Right lobe of liver (tissue), 6 donors: Measurements from ENCODE around the gene CAV1. TPM values are rescaled to one million over a fixed set of nuclear protein-coding genes. Genes with fewer than 3 reads are reported as not detected.

Experiments used
- ATAC-seq, 4 donors: fragments of 200-7000 bp; cut with Tn5 transposase; one replicate each; pipeline ENCODE4 v1.9.1; 2020; ENCODE audit warnings: mild to moderate bottlenecking in 4 of 4, moderate library complexity in 4 of 4
- DNase-seq, 3 donors: peaks; one replicate each; pipeline ENCODE4 v3.0.0-alpha.2; 2020
- H3K27ac ChIP-seq, 3 donors: fragments of 200-600 bp; one replicate each; pipeline ENCODE4 v1.8.0; 2022
- H3K27me3 ChIP-seq, 2 donors: fragments of 200-600 bp; one replicate each; pipeline ENCODE4 v1.8.0; 2022
- H3K36me3 ChIP-seq, 4 donors: fragments of 200-600 bp; sonication (generic) in 1 of 4; one replicate each; pipeline versions ENCODE4 v1.5.1 to v1.8.0; 2017 to 2022; ENCODE audit warnings: control low read depth in 1 of 4
- H3K4me1 ChIP-seq, 4 donors: fragments of 200-600 bp; sonication (generic) in 1 of 4; one replicate each; pipeline versions ENCODE4 v1.5.1 to v1.8.0; 2017 to 2022; ENCODE audit warnings: control low read depth in 1 of 4
- H3K4me3 ChIP-seq, 3 donors: fragments of 200-600 bp; one replicate each; pipeline ENCODE4 v1.8.0; 2022
- H3K9me3 ChIP-seq, 4 donors: fragments of 200-600 bp; sonication (generic) in 1 of 4; one replicate each; pipeline versions ENCODE4 v1.5.1 to v1.8.0; 2017 to 2022; ENCODE audit warnings: control low read depth in 1 of 4
- CTCF ChIP-seq, 4 donors: fragments of 200-600 bp in 3 of 4; fragments of 450-650 bp in 1 of 4; IDR thresholded peaks; one replicate each; pipeline versions ENCODE4 v1.5.1 to v1.8.0; 2016 to 2022; ENCODE audit warnings: antibody characterized with exemption in 4 of 4, mild to moderate bottlenecking in 2 of 4
- POLR2A ChIP-seq: fragments of 450-650 bp; IDR thresholded peaks from one replicate; pipeline ENCODE4 v1.6.1; 2017; ENCODE audit warnings: antibody characterized with exemption, mild to moderate bottlenecking
- whole genome bisulfite sequencing: methylation state at CpG from one replicate; pipeline ENCODE4 v1.1.6; 2018; ENCODE audit warnings: low coverage, low lambda C conversion rate; ENCODE audit not compliant: insufficient coverage; ENCODE audit errors: missing lambda C conversion rate; 5-methylcytosine and 5-hydroxymethylcytosine counted together
- intact Hi-C, 2 donors: fragments of 100-400 bp; cut with DNase I; formaldehyde crosslinking; loops; one replicate each; pipeline versions ENCODE4 v1.11.2 to v1.14.1; 2022
- total RNA-seq, 6 experiments: library from RNA; depleted of rRNA in 2 of 6; stranded (reverse); fragments of >200 nt in 2 of 6; fragmentation: NEBNext Ultra II Directional in 3 of 6; extraction: Animal tissue kit (Norgen Biotek cat#: 25700) in 3 of 6; gene quantifications; one replicate each; pipeline versions ENCODE4 v1.1.0 to v1.2.4, GENCODE V29; 2016 to 2023
- donor health status: DM: no; HTN: yes; CAD: no.
- donor health status: DM: no; HTN: no; CAD: no.
- donor health status: DM: no; HTN: no; CAD: no.
- donor health status: DM: no; HTN: yes; CAD: no.
- donor health status: DM: no; HTN: yes; CAD: no.

CAV1 gene
- total RNA-seq, 6 experiments from 2014 or later, result 3.8 to 19.8 (median 9.0) TPM

- WGBS, result 12% methylated on average over 9 of the region's 9 CpGs
- Histone ChIP-seq H3K27ac (no peak overlapping the region), H3K4me1 (peaks cover 0 to 12% (median 0%) of the 10 kb centered on the region in 4 donors), H3K4me3 (peak overlapping the region in 2 of 3 donors; percentile 25 to 41), H3K27me3 (no peaks in the 10 kb centered on the region), H3K9me3 (no peaks in the 10 kb centered on the region), H3K36me3 (no peaks in the 10 kb centered on the region)
- intact Hi-C loops, result loop anchor here (10.0 kb wide), 3 partner anchors 73 to 223 kb away; no protein-coding TSS in a partner anchor
- DNase-seq (no peak), ATAC-seq (peak; percentile 57 to 70 (median 66))
- TF ChIP-seq POLR2A, result no peak
- TF ChIP-seq CTCF (IDR thresholded peaks at IDR 0.05), result peak; percentile 62 to 67 (median 66)
These were observed 66.6 kb downstream of the CAV1 start for GRCh38 chr7:116591202-116592040.

GRCh38 chr7:116592041-116592355 is 67.2 kb downstream of the CAV1 start:
- no peaks in the 10 kb centered on the region for H3K27me3 ChIP-seq
- peaks cover 0 to 12% (median 0%) of the 10 kb centered on the region in 4 donors for H3K4me1 ChIP-seq
- TF ChIP-seq POLR2A (no peak), CTCF (IDR thresholded peaks at IDR 0.05) (no peak)
- WGBS, result 4% methylated on average over 1 of the region's 1 CpG
- DNase-seq (no peak), ATAC-seq (no peak)
- peak overlapping the region in 2 of 3 donors; percentile 25 to 41 for H3K4me3 ChIP-seq
- intact Hi-C loops, result loop anchor here (10.0 kb wide), 3 partner anchors 73 to 223 kb away; no protein-coding TSS in a partner anchor
- H3K36me3 ChIP-seq, result no peaks in the 10 kb centered on the region
- no peaks in the 10 kb centered on the region for H3K9me3 ChIP-seq
- peak overlapping the region in 1 of 3 donors; percentile 6 for H3K27ac ChIP-seq

- no peak for TF ChIP-seq CTCF (IDR thresholded peaks at IDR 0.05)
- TF ChIP-seq POLR2A, result no peak
- Histone ChIP-seq H3K36me3 (no peaks in the 10 kb centered on the region), H3K4me1 (peaks cover 0 to 12% (median 0%) of the 10 kb centered on the region in 4 donors), H3K27ac (peak overlapping the region in 1 of 3 donors; percentile 6), H3K27me3 (no peaks in the 10 kb centered on the region), H3K9me3 (no peaks in the 10 kb centered on the region), H3K4me3 (peak overlapping the region in 2 of 3 donors; percentile 25 to 41)
- DNase-seq, result peak; percentile 29 to 66 (median 59)
- ATAC-seq, result peak; percentile 82 to 89 (median 88)
- WGBS, result 9% methylated on average over 8 of the region's 8 CpGs
- intact Hi-C loops, result loop anchor here (10.0 kb wide), 3 partner anchors 72 to 222 kb away; no protein-coding TSS in a partner anchor
These were observed 67.6 kb downstream of the CAV1 start for GRCh38 chr7:116592445-116592844.

GRCh38 chr7:116593359-116594075 is 68.7 kb downstream of the CAV1 start:
- no peak for ATAC-seq
- WGBS, result 58% methylated on average over 5 of the region's 5 CpGs
- intact Hi-C loops, result loop anchor here (10.0 kb wide), 3 partner anchors 71 to 221 kb away; no protein-coding TSS in a partner anchor

More at GRCh38 chr7:116593359-116594075, 68.7 kb downstream of the CAV1 start:
- no peak for DNase-seq
- no peaks in the 10 kb centered on the region for H3K9me3 ChIP-seq
- H3K36me3 ChIP-seq, result no peaks in the 10 kb centered on the region
- TF ChIP-seq CTCF (IDR thresholded peaks at IDR 0.05) (no peak), POLR2A (no peak)
- no peak overlapping the region for H3K27ac ChIP-seq
- H3K4me1 ChIP-seq, result peaks cover 0 to 17% (median 0%) of the 10 kb centered on the region in 4 donors
- no peaks in the 10 kb centered on the region for H3K27me3 ChIP-seq
- no peak overlapping the region for H3K4me3 ChIP-seq
